ENCODE data around the gene EYS. TPM values are rescaled to one million over a fixed set of nuclear protein-coding genes. Genes with fewer than 3 reads are reported as not detected.

The EYS gene
- total RNA-seq, 3 donors from 2014 or later: 0.16 to 0.61 (median 0.60) TPM

DNA sequence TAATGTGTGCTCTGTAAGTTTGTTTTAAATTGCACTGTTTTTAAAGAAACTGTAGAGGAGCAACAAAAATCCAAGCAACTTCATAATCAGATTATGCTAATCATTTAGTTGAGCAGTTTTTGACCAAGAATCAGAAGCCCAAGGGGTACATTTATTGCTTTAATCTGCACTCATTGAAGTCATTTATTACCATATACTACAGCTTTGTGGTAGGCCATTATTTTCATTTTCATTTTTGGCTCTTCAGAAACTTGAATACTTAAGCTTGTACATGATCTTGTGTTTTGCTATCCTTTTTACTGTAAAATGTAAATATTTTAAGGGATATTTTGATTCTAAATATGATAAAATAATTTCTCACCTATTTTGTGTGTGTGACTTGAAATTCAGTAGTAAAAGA lies 1992.9 kb downstream of the EYS start:
- H3K36me3 ChIP-seq (ENCODE audit: low read depth): no peaks in the 10 kb centered on the region
- no peaks in the 10 kb centered on the region for H3K9me3 ChIP-seq
- TF ChIP-seq, protein P1, sequence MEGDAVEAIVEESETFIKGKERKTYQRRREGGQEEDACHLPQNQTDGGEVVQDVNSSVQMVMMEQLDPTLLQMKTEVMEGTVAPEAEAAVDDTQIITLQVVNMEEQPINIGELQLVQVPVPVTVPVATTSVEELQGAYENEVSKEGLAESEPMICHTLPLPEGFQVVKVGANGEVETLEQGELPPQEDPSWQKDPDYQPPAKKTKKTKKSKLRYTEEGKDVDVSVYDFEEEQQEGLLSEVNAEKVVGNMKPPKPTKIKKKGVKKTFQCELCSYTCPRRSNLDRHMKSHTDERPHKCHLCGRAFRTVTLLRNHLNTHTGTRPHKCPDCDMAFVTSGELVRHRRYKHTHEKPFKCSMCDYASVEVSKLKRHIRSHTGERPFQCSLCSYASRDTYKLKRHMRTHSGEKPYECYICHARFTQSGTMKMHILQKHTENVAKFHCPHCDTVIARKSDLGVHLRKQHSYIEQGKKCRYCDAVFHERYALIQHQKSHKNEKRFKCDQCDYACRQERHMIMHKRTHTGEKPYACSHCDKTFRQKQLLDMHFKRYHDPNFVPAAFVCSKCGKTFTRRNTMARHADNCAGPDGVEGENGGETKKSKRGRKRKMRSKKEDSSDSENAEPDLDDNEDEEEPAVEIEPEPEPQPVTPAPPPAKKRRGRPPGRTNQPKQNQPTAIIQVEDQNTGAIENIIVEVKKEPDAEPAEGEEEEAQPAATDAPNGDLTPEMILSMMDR (IDR thresholded peaks at IDR 0.05): no peak
- no peaks in the 10 kb centered on the region for H3K4me1 ChIP-seq (ENCODE audit: low read depth)
- DNase-seq: no peak
- no peak for ATAC-seq
- intact Hi-C loops (cut with DNase I, micrococcal nuclease): no loop called here
- no peak overlapping the region for H3K4me3 ChIP-seq

DNA sequence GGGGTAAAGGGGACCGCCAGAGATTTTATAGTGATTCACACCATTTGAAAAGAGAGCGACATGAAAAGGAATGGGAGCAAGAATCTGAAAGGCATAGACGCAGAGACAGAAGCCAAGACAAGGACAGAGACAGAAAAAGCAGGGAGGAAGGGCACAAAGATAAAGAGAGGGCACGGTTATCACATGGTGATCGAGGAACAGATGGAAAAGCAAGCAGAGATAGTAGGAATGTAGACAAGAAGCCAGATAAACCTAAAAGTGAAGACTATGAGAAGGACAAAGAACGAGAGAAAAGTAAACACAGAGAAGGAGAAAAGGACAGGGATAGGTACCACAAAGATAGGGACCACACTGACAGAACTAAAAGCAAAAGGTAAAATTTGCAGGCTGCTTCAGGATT lies 1993.7 kb downstream of the EYS start:
- Histone ChIP-seq H3K4me3 (no peak overlapping the region), H3K4me1 (ENCODE audit: low read depth) (no peaks in the 10 kb centered on the region), H3K36me3 (ENCODE audit: low read depth) (no peaks in the 10 kb centered on the region), H3K9me3 (no peaks in the 10 kb centered on the region)
- intact Hi-C loops (cut with DNase I, micrococcal nuclease): no loop called here
- TF ChIP-seq, protein P1 (IDR thresholded peaks at IDR 0.05): no peak
- DNase-seq (no peak), ATAC-seq (no peak)

DNA sequence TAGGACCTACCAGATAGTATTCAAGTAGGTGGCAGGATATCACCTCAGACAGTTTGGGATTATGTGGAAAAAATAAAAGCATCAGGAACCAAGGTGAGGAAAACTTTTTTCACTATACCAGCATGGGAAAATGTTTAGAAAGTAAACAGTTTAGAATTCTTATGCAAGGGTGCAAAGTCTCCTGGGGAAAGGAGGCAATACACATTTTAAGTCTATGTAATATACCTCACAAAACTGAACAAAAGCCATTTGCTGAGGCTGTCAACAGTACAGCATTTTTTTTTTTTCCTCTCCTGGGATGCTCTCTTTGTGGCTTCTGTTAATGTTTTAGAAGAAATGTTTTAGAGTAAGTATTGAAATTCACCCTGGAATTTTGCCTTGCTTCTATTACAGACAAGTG lies 1997.9 kb downstream of the EYS start:
- TF ChIP-seq, protein P1 (IDR thresholded peaks at IDR 0.05): no peak
- H3K9me3 ChIP-seq: no peaks in the 10 kb centered on the region
- intact Hi-C loops (cut with DNase I, micrococcal nuclease): no loop called here
- no peak overlapping the region for H3K4me3 ChIP-seq
- no peak for DNase-seq
- H3K36me3 ChIP-seq (ENCODE audit: low read depth): no peaks in the 10 kb centered on the region
- no peak for ATAC-seq
- no peaks in the 10 kb centered on the region for H3K4me1 ChIP-seq (ENCODE audit: low read depth)

DNA sequence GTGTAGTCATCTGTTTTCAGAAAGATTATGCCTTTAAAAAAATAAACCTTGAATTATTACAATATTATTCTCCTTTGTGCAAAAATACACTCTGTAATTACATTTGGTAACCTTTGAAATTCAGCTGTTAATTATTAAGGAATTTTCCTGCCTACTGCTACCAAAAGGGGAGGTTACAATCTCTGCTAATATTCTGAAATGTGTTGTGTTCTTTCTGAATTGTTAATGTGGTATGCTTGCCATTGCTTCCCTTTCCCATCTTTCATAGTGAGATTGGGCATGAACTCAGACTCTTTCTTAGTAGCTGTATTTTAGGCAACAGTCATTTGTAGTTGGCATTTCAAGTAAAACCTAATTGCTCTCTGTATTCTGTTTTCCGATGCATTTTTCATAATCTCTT lies 1998.4 kb downstream of the EYS start:
- Histone ChIP-seq H3K4me1 (ENCODE audit: low read depth) (no peaks in the 10 kb centered on the region), H3K9me3 (no peaks in the 10 kb centered on the region), H3K36me3 (ENCODE audit: low read depth) (no peaks in the 10 kb centered on the region), H3K4me3 (no peak overlapping the region)
- TF ChIP-seq, protein P1 (IDR thresholded peaks at IDR 0.05): no peak
- intact Hi-C loops (cut with DNase I, micrococcal nuclease): no loop called here
- no peak for ATAC-seq
- no peak for DNase-seq

DNA sequence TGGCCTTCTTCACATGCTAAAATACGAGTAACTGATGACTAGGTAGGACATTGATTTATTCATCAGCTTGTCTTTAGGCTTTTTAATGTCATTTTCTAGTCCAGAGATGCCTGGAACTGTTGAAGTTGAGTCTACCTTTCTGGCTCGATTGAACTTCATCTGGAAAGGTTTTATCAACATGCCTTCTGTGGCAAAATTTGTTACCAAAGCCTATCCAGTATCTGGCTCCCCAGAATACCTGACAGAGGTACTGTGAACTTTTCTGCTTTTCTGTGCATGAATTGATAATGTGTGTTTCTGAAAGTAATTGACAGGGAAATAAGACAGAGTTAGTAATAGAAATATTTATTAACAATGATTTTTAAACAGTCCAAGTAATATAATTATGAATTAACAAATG lies 2000.4 kb downstream of the EYS start:
- no peaks in the 10 kb centered on the region for H3K36me3 ChIP-seq (ENCODE audit: low read depth)
- intact Hi-C loops (cut with DNase I, micrococcal nuclease): no loop called here
- H3K4me3 ChIP-seq: no peak overlapping the region
- no peaks in the 10 kb centered on the region for H3K9me3 ChIP-seq
- DNase-seq (no peak), ATAC-seq (no peak)
- no peaks in the 10 kb centered on the region for H3K4me1 ChIP-seq (ENCODE audit: low read depth)
- TF ChIP-seq, protein P1 (IDR thresholded peaks at IDR 0.05): no peak

DNA sequence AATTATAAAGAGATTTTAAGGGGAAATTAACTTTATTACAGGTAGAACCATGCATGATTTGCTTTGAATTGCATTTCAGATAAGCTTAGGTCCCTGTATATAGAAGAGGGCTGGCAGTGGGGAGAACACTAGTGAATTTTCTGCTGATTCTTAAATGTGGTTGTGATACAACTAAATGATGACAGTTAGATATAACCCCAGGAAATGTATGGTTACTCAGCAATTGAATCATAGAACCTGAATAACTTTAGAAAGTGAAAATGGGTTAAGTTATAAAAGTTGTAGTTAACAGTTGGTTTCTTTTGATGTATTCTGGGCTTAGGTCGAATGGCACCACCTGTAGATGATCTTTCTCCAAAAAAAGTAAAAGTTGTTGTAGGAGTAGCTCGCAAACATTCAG lies 2001.3 kb downstream of the EYS start:
- intact Hi-C loops (cut with DNase I, micrococcal nuclease): no loop called here
- Histone ChIP-seq H3K4me3 (no peak overlapping the region), H3K9me3 (no peaks in the 10 kb centered on the region), H3K4me1 (ENCODE audit: low read depth) (no peaks in the 10 kb centered on the region), H3K36me3 (ENCODE audit: low read depth) (no peaks in the 10 kb centered on the region)
- DNase-seq: no peak
- TF ChIP-seq, protein P1 (IDR thresholded peaks at IDR 0.05): no peak
- ATAC-seq: no peak

Measured in mucosa of descending colon (tissue), 3 donors.